ENCODE results near the gene CISD1.

DNA sequence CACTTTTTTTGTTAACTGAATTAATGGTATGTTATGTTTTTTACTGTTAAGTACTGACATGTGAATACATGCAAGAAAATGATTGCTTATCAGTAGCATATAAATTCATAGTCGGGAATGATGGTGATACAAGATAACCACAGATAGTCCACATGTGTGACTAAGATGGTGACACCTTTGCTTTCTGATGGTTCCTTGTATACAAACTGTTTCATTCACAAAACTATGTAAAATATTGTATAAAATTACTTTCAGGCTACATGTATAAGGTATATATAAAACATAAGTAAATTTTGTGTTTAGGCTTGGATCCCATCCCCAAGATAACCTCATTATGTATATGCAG is 10.0 kb downstream of the CISD1 start:
- TF ChIP-seq SUZ12 (IDR thresholded peaks at IDR 0.05) (no peak), HDGF (IDR thresholded peaks at IDR 0.05; ENCODE audit: borderline replicate concordance) (no peak), ARNT (IDR thresholded peaks at IDR 0.05) (no peak), ZNF384 (IDR thresholded peaks at IDR 0.05) (no peak)

All from HEK293T (cell line).